HG03095 (cell line): ENCODE data around the gene GRK4.
"Not testable (repeated sequence)": the region's sequence is repeated elsewhere in the genome, so short reads cannot be mapped to it uniquely, and the experiment has no call there.

ENCODE experiments used
- ATAC-seq: cut with Tn5 transposase; IDR thresholded peaks from one replicate; pipeline ENCODE4 v1.9.1; 2021; ENCODE audit warnings: moderate library complexity; ENCODE audit not compliant: unreplicated experiment

GRK4 gene

GRCh38 chr4:2963175-2963965, at the start of gene GRK4, which contains the start of gene NOP14:
TSS of gene GRK4 (plus strand) at chr4:2963571. CDS start at chr4:2964071, 500 bp downstream.
TSS of gene NOP14 (minus strand) at chr4:2963406. CDS start at chr4:2963319, 87 bp downstream.
- ATAC-seq = peak; percentile 85

- ATAC-seq = no peak
Observed at GRCh38 chr4:2914256-2915126, 48.9 kb upstream of the GRK4 start.

- ATAC-seq = no peak
Observed at GRCh38 chr4:2915789-2916188, 47.6 kb upstream of the GRK4 start.

- ATAC-seq = not testable (repeated sequence)
Observed at GRCh38 chr4:2916696-2917095, 46.7 kb upstream of the GRK4 start.

- ATAC-seq = not testable (repeated sequence)
Observed at GRCh38 chr4:2918300-2918699, 45.1 kb upstream of the GRK4 start.

- ATAC-seq = not testable (repeated sequence)
Observed at GRCh38 chr4:2918714-2919113, 44.7 kb upstream of the GRK4 start.

- not testable (repeated sequence) for ATAC-seq
Observed at GRCh38 chr4:2922453-2923101, 40.8 kb upstream of the GRK4 start.

- no peak for ATAC-seq
Observed at GRCh38 chr4:2923141-2923551, 40.2 kb upstream of the GRK4 start.

GRCh38 chr4:2923668-2924173, 39.6 kb upstream of the GRK4 start:
- ATAC-seq = no peak

- no peak for ATAC-seq
Observed at GRCh38 chr4:2924286-2924685, 39.1 kb upstream of the GRK4 start.

GRCh38 chr4:2924765-2925301, 38.5 kb upstream of the GRK4 start:
- ATAC-seq = no peak

- ATAC-seq = no peak
Observed at GRCh38 chr4:2925496-2925895, 37.9 kb upstream of the GRK4 start.

GRCh38 chr4:2925931-2926860, 37.2 kb upstream of the GRK4 start:
- ATAC-seq = no peak

GRCh38 chr4:2927016-2927695, 36.2 kb upstream of the GRK4 start:
- ATAC-seq = no peak

- no peak for ATAC-seq
Observed at GRCh38 chr4:2927696-2928075, 35.7 kb upstream of the GRK4 start.

- no peak for ATAC-seq
Observed at GRCh38 chr4:2928242-2929176, 34.9 kb upstream of the GRK4 start.

- ATAC-seq = no peak
Observed at GRCh38 chr4:2929469-2929868, 33.9 kb upstream of the GRK4 start.

GRCh38 chr4:2930135-2930757, 33.1 kb upstream of the GRK4 start:
- no peak for ATAC-seq
